PFSK-1 (cell line): ENCODE results near the gene NEURL4.

Experiments used
- POLR2AphosphoS5 ChIP-seq: IDR thresholded peaks from 2 replicates; pipeline ENCODE4 v1.6.1; 2012; ENCODE audit warnings: low read depth, mild to moderate bottlenecking, control low read depth, low read length, moderate library complexity
- REST ChIP-seq, 2 experiments: IDR thresholded peaks; 2 replicates each; pipeline versions ENCODE4 v1.6.1 to v1.8.0; 2011 to 2012; ENCODE audit warnings: low read depth in 2 of 2, low read length in 2 of 2, control low read depth in 1 of 2, inconsistent platforms in 1 of 2, mild to moderate bottlenecking in 1 of 2, moderate library complexity in 1 of 2; ENCODE audit not compliant: insufficient read depth in 1 of 2
- SIN3A ChIP-seq: IDR thresholded peaks from 2 replicates; pipeline ENCODE4 v1.6.1; 2012; ENCODE audit warnings: mild to moderate bottlenecking, low read length, moderate library complexity, borderline replicate concordance; ENCODE audit not compliant: insufficient read depth

GRCh38 chr17:7281953-7282751, 47.0 kb downstream of the NEURL4 start:
- TF ChIP-seq POLR2AphosphoS5 (no peak), SIN3A (no peak), REST (IDR thresholded peaks at IDR 0.05; ENCODE audit: insufficient read depth in 1 of 2, low read depth in 2 of 2, low read length in 2 of 2) (no peak)
